Muscle of back (tissue), 13 donors: ENCODE measurements around the gene ZFHX3. TPM values are rescaled to one million over a fixed set of nuclear protein-coding genes. Genes with fewer than 3 reads are reported as not detected.
A peak's percentile ranks its signal among the peaks of the same experiment; 100 is the strongest.
"Not testable (repeated sequence)": the region's sequence is repeated elsewhere in the genome, so short reads cannot be mapped to it uniquely, and the experiment has no call there.

Experiments
- DNase-seq, 3 donors: peaks; one replicate each; pipeline versions ENCODE4 v3.0.0 to v3.0.0-alpha.2; 2013
- long read RNA-seq, 9 donors: transcript quantifications; one replicate each; lab custom pipeline, GENCODE V29; 2026
- polyA plus RNA-seq, 10 donors: library from polyadenylated mRNA; unstranded; fragments of 120-200 nt; gene quantifications; one replicate each; pipeline ENCODE4 v1.2.1, GENCODE V29; 2013; ENCODE audit not compliant: insufficient read length in 10 of 10

Gene ZFHX3
- 10 to 100 TPM in 7 of 10 donors, 1 to 10 TPM in 3; 7.4 to 13.0 (median 11.1) TPM for polyA plus RNA-seq
- long read RNA-seq, donor 1, partial matches to known transcripts: 0 of 1 reads
- long read RNA-seq, donor 1, other reads (novel, unspliced or antisense): 0 of 1 reads
- long read RNA-seq, donor 2: 0 reads
- long read RNA-seq, donor 3: 0 reads
- long read RNA-seq, donor 4, partial matches to known transcripts: 14 of 14 reads
- long read RNA-seq, donor 4, other reads (novel, unspliced or antisense): 0 of 14 reads
- long read RNA-seq, donor 5, partial matches to known transcripts: 6 of 7 reads
- long read RNA-seq, donor 5, other reads (novel, unspliced or antisense): 0 of 7 reads
- long read RNA-seq, donor 6: 0 reads
- long read RNA-seq, donor 7: 0 reads
- long read RNA-seq, donor 8: 0 reads
- long read RNA-seq, donor 9: 0 reads

DNA sequence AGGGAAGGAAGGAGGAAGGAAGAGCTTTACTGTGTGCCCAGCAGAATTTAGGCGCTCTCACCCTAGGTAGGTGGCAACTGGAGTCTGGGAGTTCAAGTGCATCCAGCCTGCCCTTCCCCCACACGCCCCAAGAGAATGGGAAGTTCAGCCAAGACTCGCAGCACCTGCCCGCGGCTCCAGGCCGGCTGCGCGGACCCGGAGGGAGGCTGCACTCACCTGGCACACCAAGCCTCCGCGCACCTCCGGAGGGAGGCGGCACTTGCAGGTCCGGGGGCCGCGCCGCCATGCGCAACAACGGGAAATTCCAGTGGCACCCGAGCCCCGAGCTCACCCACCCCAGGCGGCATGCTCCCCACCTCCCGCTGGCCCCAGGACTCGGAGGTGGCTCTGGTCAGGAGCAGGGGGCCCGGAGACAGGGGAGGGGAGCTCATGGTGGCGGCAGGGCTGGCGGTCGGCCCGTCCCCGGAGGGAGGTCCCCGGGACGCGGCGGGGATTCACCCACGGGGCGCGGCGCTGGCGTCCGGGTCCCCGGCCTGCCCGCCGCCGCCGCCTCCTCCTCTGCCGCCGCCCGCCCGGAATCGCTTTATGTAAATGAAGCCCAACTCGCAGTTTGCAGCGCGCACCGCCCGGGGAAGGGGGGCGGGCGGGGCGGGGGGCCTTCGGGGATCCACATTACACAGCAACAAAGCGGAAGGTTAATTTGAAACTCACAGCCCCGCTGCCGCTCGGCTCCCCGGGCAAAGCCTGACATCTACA, at the start of gene ZFHX3:
Gene ZFHX3, minus strand, starts transcription at position 593 of the 756 bp plus-strand sequence. CDS start 87,983 bp downstream, outside the sequence.
- peak in 2 of 3 donors; percentile 76 to 86 for DNase-seq

DNA sequence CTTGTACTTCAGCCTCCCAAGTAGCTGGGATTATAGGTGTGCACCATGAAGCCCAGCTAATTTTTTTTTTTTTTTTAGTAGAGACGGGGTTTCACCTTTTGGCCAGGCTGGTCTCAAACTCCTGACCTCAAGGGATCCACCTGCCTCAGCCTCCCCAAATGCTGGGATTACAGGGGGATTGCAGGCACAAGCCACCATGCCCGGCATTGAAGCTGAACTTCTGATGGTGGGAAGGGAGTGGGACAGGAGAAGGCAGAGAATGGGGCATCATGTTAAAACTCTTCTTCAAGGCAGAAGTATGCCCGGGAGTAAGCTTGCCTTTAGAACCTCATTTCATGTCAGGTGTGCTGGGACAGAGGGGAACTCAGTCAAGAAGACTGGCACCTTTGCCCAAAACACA, 48.6 kb upstream of the ZFHX3 start:
- no peak for DNase-seq

DNA sequence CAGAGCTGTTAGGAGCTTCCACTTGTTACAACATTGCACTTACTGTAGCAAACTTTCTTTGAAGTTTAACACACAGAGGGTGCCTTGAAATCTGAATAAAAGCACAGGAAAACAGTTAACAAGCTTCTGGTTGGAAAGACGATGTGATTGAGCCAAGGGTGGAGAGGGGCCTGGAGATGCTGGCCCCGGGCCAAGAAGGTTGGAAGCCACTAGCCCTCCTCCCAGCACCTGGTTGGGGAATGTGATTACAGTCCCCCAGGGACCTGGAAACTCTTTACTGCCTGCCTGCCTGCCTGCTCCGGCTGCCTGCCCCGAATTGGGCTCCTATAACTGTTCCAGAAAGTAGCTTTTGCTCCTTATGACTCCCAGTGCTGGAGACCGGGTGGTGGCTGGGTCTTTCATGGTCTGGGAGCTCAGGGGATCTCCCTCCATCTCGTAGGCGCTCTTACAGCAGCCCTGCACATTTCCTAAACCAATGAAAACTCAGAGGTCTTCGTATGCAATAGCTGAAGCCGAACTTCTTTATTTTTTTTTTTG, 48.0 kb upstream of the ZFHX3 start:
- DNase-seq: peak in 2 of 3 donors; percentile 42 to 68

GRCh38 chr16:73095142-73095820, 47.4 kb upstream of the ZFHX3 start:
- peak in 1 of 3 donors; percentile 23 for DNase-seq

GRCh38 chr16:73094371-73094770, 46.4 kb upstream of the ZFHX3 start:
- no peak for DNase-seq

- peak in 1 of 3 donors; percentile 51 for DNase-seq
Measured at GRCh38 chr16:73093146-73094144, 45.5 kb upstream of the ZFHX3 start.

DNA sequence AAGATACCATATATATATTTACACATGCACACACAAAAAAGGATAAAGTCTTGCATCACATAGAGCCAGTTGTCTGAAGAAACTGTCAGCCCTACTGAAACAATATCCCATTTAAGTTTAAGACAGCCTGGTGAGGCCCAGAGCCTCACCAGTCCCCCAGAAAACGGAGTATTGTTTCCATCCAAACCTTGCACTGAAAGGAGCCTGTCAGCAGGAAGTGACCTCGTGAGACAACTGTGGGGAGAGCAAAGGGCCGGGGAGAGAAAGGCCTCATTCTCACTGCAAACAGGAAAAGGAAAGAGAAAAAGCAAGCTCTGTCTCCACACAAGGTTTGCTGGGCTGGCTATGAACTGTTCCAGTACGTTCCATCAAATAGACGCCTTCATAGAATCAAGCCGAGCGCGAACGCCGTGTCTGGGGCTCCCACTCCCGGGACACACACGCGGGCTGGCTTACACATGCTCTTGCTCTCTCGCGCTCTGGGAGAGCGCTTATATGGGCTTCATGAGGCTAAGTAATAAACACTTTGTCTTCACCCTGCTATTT, 44.4 kb upstream of the ZFHX3 start:
- peak in 1 of 3 donors; percentile 53 for DNase-seq

DNA sequence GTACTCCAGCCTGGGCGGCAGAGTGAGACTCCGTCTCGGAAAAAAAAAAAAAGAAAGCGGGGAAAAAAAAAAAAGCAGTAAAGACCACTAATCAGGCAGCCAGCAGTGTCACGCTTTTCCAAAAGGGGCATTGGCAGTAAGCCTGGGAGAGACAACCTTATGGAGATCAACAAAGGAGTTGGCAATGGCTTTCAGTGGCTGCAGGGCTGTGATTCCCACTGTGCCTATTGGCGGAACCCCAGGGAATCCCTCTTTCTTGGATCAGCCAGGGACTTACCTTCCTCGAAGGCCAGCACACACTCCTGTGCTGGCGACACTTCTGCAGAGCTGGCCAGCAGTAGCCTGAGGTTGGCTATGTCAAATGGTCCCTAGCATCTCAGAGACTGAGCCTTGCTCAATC, 43.2 kb upstream of the ZFHX3 start:
- no peak for DNase-seq

- DNase-seq: no peak
Measured at GRCh38 chr16:73089420-73089819, 41.5 kb upstream of the ZFHX3 start.

GRCh38 chr16:73086108-73086507, 38.2 kb upstream of the ZFHX3 start:
- no peak for DNase-seq

DNA sequence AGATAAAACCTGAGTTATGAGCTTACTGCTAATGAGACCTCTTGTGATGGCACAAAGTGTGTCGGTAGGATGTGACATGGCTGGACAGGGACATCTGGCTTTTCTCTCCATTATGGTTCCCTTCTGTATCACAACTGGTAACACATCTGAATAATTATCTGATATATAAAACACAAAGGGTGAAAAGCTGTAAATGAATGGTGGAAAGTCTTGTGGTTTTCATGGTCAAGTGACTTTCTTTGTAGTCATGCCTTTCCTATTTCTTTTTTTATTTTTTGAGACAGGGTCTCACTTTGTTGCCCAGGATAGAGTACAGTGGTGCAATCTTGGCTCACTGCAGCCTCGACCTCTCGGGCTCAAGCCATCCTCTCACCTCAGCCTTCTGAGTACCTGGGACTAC, 35.3 kb upstream of the ZFHX3 start:
- no peak for DNase-seq

GRCh38 chr16:73082634-73083051, 34.7 kb upstream of the ZFHX3 start:
- peak in 1 of 3 donors; percentile 83 for DNase-seq

DNA sequence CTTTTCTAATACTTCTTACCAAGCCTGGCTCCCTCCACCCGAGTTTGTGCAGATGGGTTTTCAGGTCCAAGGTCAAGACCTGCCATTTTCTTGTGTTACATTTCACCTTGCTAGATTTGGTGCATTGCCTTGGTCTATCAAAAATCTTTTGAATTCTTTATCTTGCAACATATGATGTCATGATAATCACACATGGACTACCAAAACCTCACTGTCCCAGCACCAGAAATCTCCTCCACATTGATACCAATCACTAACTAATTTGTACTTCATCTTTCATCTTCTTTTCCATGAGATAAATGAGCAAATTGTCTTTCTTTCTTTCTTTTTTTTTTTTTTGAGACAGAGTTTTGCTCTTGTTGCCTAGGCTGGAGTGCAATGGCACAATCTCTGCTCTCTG, 33.0 kb upstream of the ZFHX3 start:
- DNase-seq: no peak

- DNase-seq: no peak
Measured at GRCh38 chr16:73076324-73076810, 28.4 kb upstream of the ZFHX3 start.

DNA sequence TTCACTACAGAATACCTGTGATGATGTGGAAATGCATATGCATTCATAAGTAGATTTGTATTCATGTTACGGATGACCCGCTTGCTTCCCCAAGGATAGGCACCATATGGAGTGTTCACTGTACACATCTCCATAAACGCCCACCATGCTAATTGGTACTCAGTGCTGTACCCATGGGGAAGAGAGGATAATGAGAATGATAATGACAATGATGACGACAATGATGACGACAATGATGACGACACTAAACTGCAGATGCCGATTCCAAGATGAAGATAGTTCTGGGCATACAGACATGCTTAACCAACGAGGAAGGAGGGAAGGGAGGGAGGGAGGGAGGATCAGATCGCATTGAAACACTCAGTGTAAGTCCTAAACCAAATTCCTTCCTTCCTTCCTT, 26.5 kb upstream of the ZFHX3 start:
- no peak for DNase-seq

- DNase-seq: not testable (repeated sequence)
Measured at GRCh38 chr16:73072051-73072450, 24.1 kb upstream of the ZFHX3 start.

DNA sequence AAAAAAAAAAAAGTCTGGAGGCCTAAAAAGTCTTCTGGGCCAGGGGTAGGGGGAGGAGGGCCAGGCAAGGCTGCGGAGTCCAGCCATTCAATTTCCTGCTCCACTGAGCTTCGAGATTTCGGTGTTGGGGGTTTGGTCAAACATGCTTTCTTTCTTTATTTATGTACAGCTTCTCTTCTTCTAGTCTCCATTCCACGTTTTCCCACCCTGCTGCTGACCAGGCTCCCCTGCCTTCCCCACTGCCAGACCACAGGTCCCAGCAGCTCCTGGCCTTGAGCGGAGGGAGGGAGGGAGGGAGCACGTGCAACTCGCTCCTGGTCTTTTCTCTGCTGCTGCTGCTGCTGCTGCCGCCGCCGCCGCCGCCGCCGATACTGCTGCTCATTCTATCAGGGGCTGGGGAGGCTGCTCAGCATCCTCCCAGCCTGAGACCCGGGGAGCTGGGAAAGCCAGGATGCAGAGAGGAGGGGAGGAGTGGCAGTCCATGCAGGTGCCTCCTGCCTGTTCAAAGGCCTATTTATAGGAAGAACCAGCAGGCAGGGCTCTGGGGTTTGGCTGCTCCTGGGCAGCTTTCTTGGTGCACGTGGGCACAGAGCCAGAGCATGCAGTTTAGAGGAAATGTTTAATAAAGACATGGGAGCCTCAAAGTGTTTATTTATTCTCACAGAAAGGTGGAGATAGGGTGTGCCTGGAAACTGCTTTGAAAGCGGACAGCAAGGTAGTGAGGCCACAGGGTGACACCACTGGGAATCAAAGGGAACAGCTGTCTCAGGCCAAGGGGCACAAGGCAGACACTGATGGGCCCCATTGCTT, 23.4 kb upstream of the ZFHX3 start:
- DNase-seq: peak in 1 of 3 donors; percentile 86

DNA sequence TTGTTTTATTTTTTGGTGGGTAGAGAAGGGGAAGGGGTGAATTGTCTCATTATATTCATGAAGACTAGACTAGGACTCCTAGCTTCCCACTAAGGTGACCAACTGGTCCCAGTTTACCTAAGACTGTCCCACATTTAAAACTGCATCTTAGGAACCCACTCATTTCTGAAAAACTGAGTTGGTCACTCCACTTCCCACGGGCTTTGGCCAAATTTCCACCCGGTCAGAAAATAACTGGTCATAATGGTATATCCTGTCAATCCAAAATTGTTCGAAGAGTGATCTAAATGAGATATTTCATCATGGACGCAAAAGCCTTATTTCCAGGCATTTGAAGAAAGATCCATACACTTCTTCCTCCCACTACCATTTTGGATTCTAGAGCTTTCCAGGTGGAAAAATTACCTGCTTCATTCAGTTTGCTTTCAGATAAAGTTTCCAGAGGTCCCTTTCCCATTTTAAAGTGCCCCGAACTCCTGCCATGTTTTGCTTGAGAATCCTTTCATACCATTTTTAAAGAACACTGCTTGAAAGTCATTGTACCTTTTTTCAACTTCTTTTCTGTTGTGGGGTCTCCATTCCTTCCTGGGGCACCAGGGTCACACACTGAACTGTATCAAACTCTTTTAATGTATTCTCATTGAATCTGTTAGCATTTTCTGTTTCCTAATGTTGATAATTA, 21.8 kb upstream of the ZFHX3 start:
- no peak for DNase-seq
